NCI-H1694 treated with DMSO at 0.1 percent for 48 hours (cell line): Measurements from ENCODE around the gene HOXC6.

Experiments used
- DNase-seq: peaks from one replicate; lab custom pipeline; 2025; lab: John Stamatoyannopoulos, UW

Gene HOXC6

DNA sequence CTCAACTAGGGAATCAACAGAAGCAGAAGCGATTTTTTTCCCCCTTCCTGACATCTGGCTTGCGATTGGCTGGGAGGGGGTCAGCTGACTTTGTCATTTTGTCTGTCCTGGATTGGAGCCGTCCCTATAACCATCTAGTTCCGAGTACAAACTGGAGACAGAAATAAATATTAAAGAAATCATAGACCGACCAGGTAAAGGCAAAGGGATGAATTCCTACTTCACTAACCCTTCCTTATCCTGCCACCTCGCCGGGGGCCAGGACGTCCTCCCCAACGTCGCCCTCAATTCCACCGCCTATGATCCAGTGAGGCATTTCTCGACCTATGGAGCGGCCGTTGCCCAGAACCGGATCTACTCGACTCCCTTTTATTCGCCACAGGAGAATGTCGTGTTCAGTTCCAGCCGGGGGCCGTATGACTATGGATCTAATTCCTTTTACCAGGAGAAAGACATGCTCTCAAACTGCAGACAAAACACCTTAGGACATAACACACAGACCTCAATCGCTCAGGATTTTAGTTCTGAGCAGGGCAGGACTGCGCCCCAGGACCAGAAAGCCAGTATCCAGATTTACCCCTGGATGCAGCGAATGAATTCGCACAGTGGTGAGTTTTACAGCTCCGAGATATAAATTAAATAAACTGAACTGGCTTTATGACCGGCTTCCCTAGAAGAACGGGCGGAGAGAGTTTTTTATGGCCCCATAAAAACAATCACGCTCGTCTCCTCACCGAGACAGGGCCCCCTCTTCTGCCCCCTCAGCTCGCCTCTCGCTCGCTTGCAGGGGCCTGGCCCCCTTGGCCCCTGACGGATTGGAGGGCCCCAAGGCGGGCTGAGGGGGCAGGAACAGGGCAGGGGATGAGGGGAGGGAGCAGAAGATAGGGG lies at the start of gene HOXC6:
HOXC6 (plus strand) TSS at position 127 of the 888 bp plus-strand sequence; CDS start at position 209, 82 bp downstream.
- DNase-seq = no peak

DNA sequence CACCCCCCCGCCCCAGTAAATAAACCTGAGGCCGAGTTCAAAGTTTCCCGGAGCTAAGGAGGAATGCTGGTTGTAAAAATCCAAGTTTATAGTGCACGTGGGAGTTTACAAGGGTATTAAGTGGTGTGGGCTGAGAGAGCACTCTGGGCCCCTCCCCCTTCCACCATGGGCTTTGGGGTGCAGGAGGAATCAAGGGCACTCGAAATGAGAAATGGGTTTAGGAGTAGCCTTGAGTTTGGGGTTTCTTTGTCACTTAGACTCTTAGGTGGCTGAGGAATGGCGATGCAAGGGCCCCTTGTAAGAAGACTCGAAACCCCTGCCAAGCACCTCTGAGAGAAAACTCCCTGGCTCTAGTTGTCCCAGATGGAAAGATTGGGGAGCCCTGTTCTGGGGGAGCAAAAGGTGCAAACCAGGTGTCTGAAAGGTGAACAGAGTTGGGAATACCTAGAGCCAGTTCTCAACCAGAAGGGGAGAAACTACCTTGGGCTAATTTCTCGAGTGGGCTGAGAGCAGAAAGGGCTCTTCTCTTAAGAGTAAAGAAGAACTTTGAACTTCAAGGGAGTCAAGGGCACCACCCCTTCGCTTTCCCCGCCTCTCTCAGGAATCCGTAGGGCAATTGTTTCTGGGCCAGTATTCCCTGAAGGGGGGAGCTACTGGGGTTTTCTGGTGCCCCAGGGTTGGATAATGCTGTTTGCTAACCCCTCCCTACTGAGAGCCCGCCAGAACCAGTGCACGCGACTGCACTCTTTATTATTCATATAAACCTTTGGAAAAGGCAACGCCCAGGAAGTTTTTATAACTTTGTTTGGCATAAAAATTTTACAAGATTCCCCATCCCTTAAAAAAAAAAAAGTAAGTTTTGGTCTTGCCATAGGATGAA lies 49.5 kb upstream of the HOXC6 start:
- no peak for DNase-seq

DNA sequence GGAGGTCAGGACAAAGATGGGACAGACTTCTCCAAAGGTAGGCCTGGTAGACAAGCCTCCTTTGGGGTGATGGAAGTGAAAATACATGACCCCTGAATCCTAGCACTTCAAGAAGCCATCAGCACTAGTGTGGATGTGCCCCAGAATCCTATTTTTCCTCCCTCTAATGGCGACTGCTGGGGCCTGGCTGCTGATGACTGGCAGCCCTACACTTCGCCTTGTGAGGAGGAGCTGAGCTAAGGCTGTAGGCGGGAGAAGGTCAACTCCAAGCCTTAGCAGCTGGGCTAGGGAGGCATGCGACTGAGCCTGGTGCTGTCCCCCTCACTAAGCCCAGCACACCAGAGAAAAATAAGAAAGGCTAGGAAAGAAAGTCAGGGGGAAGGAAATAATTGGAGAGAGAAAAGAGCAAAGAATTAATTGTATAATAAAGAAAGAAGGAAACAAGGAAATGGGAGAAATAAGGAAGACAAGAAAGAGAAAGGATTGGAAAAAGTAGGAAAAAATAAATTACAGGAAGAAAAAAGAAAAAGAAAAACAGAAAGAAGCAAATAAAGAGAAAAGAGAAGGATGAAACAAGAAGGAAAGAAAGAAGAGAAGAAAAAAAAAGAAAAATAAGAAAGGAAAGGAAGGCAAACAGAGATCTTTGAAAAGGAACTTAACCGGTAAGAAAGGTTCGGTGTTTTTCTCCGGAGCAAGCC lies 48.0 kb upstream of the HOXC6 start:
- no peak for DNase-seq

DNA sequence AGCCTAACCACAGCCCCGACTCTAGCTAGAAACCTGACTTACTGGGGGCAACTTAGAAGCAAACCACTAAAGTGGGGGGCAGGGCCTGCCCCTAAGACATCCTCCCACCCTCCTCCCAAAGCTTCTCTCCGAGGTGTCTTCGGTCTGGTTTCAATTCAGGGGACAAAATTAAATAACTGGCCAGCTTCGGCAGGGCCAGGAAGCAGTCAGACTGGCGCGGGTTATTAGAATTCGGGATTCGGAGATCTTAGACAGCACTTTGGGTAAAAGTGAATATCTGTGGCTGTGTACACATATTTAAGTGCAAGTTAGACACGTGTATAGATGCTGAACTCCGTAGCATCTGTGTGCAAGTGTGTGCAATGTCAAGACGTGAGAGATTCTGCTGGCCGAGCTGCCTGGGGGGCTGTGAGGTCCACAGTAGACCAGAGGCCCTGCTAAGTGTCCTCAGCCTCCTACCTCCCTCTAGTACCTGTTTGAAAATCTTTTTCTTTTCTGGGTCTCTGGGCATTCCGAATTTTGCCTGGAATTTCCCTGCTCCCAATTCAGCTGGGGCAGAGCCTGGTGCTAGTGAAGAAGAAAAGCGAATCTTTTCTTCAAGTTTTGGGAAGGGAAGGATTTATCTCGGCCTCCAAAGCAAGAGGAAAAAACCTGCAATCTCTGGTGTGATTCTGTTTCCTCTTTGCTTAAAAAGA lies 47.3 kb upstream of the HOXC6 start:
- DNase-seq = no peak

DNA sequence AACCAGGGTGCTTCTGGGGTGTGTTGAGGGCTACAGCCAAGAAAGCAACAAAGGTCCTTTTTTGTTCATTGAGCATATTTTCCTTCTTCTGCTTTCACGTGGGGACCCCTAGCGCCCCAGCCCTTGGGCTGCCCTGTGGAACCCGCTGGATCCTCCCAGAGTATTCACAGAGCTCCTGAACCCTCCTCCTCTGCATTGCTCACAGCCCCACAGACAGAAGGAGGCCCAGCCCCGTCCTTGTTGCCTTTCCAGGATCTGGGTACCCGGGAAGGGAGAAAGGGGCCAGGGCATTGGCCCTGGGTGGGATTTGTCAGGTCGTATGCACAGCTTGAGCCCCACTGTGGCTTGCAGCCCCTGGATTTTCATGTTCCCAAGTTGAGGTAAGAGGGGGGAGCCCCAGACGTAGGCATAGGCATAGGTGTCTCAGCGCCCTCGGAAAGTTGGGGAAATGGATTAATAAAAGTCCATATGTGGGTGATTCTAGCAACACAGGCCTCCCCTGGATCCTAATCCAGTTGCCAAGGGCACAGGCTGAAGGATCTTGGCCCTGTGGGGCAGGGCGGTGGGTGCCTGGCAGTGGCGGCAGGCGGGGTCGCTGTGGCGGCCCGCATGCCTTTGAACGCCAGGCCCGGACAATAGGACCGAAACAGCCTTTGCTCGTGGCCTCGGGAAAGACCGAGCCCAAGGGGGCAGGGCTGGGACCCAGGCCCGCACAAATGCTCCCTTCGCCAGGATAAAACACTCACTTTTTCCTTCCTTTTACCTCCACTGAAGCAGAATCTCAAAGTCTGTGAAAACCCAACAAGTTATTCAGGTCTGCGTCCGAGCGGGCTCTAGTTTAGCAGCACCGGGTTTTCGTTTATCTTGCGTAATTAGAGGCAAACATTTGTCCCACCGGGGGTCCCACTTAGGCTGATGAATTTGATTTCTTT lies 46.3 kb upstream of the HOXC6 start:
- no peak for DNase-seq

DNA sequence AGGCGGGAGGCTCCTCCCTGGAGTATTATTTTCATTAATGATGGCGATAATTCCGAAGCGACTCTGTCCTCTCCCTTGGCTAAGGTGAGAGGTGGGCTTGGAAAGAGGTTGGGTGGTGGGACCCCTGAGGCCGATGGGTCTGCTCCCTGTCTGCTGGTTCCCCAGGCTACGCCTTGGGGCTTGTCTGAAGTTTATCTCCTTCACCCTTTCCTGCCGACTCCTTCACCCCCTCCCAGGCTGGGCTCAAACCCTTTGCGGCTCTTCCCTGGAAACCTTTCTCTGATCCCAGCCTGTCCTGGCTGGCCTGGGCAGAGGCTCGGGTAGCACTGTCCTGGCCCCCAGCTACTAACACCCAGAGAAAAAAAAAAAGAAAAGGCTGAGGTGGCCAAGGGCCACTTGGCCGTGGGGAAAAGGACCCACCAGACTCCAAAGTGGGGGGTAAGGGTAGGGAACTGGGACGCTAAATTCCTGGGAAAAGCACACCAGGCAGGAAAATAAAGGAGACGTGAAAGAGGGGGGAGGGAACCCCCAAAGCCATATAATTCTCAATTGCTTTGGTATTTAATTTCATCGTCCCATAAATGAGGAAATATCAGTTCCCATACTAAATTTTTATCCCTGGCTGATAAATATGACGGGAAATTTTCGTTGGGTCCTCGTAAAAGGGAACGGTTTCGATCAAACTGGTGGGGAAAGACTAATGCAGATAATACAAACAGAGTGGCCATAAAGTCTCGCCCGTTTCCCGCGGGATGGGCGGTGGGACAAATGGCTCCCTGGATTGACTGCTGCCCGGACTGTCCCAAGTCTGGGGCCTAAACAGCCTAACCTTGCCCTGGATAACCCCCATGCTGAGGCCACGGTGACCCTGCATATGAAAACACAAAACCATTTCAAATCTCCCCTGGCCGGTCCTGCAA lies 45.3 kb upstream of the HOXC6 start:
- no peak for DNase-seq

DNA sequence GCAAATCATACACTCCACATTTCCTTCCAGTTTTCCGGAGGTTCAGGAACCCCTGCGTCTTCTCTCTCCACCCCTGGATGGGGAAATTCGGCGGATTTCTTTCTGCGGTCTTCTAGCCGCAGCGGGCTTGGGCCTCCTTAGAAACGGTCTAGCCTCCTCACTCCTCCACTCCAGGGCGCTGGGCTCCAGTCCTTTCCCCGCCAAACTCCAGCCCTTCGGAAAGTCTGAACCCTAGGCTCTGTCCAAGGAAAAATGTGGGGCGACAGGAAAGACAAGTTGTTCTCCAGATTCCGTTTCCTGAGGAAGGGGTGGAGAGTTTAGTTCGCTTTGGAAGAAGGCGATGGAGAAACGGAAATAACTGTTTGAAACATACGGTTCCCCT lies 44.7 kb upstream of the HOXC6 start:
- DNase-seq = no peak

DNA sequence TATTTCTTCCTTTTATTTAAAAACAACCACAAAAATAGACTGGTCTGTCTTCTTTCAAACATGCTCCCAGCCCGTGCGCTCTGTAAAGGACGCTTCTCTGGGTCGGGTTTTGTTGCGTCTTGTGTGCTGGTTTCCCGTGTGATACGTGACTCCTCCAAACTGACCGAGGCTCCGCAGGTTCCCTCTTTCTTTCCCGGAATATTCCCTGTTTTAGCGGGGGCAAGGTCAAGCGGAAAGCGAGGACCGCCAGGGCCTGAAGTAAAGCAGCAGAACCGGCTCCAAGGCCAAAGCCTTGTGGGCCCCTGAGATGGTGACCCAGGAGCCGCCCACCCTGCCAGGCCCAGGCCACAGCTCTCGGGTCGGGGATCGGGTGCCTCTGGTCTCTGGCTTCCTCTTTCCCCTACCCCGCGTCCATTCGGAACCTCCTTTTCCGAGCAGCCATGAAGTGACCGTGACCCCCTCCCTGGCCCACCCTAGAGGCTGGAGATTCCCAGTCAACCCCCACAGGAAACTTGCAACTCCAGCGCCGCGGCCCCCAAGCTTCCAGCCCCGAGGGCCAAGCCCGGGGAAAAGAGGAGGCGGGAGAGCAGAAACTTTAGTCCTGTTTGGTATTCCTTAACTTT lies 44.2 kb upstream of the HOXC6 start:
- DNase-seq = no peak

DNA sequence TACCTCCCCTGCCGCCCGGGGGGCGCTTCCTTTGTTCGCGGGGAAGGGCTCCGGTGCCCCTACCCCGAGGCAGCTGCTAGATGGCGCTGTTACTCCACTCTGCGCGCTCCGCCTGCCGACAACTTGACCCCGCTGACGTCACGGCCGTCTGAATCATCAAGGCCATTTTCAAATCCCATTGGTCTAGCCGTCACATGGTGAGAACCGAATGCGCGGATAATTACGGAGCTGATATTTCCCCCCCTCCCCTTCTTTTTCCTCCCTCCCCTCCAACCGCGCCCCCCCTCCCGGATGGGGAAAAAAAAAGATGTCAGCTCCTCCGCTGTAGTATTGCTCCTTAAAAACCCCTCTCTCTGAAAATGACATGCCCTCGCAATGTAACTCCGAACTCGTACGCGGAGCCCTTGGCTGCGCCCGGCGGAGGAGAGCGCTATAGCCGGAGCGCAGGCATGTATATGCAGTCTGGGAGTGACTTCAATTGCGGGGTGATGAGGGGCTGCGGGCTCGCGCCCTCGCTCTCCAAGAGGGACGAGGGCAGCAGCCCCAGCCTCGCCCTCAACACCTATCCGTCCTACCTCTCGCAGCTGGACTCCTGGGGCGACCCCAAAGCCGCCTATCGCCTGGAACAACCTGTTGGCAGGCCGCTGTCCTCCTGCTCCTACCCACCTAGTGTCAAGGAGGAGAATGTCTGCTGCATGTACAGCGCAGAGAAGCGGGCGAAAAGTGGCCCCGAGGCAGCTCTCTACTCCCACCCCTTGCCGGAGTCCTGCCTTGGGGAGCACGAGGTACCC lies 43.1 kb upstream of the HOXC6 start, which contains the start of gene HOXC10:
HOXC10 (plus strand) TSS at position 246 of the 791 bp plus-strand sequence; CDS start at position 360, 114 bp downstream.
- peak; percentile 92 for DNase-seq

DNA sequence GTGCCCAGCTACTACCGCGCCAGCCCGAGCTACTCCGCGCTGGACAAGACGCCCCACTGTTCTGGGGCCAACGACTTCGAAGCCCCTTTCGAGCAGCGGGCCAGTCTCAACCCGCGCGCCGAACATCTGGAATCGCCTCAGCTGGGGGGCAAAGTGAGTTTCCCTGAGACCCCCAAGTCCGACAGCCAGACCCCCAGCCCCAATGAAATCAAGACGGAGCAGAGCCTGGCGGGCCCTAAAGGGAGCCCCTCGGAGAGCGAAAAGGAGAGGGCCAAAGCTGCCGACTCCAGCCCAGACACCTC lies 42.6 kb upstream of the HOXC6 start:
- DNase-seq = no peak

DNA sequence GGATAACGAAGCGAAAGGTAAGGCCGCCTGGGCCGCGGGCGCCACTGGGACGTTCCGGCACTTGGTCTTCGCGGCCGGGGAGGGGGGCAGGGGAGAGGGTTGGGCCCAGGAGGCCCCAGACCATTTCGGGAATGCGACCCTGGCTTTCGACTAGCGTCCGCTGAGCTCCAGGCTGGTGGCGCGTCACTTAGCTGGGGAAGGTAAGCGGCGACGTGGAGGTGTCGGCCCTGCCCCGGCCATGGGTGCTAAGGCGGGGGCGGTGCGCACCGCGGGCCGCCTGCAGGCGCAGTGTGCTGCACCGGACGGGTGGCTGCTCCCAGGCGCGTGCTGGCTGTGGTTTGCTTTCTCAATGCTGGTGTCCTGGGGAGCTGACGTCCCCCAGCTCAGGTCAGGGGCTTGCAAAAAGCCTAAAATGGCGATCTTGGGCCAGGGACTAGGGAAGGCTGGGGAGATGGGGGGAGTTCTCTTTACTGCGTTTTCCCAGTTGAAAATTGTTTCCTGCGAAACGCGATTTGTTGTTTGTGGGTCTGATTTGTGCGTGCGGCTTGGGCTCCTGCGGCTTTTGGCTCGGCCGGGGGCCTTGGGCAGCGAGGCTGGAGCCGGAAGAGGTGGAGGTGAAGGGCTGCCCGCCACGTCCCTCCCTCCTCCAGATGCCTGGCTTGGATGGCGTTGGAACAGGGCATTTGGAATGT lies 42.1 kb upstream of the HOXC6 start:
- no peak for DNase-seq

DNA sequence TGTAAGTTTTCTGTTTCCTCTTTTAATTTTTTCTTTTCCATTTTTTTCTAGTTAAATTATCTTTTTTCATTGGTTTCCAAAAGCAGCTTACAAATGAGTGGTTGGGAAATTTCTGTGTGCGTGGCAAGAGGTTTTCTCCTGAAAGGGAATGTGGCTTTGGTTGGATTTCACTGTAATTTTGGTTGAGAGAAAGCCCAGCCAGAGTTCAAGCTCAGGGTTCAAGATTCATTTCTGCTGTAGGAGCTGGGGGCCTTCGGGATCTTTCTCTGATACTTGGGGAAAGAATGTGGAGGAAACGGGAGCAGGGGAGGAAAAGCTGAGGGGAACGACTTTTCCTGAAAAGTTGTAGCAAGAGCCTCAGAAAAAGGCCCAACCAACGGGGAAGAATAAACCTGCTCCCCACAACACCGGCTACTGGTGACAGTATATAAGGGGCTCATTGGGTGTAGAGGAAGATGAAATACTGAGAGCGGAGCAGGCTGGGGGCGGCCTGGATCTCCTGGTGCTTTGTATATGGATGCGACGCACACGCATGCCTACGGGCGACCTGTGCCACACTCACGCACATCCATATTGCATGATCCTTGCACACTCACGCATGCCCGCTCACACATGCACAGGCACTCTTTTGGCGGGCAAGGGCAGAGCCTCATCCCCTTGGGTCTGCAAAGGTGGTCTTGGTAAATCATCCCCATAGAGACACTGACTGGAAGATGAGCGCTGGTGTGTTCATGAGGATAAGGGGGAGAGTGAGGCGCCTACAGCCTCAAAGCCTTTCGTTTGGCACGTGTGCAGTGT lies 41.4 kb upstream of the HOXC6 start:
- DNase-seq = no peak

DNA sequence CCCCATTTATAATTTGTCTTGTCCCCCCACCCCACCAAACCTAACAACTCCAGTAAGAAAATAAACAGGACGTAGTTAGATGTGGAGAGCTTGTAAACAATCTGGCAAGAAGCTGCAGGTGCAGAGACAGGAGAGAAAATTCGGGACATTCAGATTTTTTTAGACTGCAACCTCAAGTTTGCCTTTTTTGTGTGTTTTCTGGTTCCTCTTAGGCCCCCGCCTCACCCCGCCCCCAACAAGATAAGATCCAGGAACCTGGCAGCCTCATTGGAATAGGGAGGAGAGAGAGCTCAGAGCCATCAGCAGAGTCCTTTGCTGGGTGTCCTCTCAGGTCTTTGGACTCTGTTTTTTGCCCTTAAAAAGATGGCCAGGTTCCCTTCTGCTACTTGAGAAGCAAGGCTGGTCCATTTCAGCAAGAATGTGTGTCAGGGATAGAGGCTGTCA lies 40.4 kb upstream of the HOXC6 start:
- no peak for DNase-seq

DNA sequence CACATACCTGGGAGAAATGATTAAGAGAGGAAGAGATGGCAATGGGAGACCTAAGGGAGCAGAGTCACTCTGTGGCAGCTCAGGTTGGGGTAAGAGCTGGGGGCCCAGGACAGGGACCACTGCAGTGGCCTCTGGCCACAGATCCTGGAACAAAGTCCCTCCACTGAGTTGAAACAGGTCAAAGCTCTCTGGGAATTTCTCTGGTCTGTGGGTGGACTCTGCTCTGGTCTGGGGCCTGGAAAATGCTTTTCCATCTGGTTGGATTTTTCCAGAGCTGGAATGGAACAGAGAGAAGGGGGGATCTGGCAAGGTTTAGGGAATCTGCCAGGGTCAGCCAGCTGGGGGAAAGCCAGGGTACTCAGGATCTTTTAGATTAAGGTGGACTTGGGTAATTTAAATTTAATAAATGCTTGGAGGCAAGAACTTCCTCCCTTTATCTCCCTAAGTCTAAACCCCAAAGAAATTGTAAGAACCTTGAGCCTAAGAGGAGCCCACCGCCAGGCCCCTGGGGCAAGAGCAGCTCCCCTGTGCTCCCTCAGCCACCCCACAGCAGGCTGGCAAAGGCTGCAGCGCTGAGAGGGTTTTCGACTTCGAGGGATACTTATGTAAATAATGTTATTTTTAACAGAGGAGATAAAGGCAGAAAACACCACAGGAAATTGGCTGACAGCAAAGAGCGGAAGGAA lies 39.6 kb upstream of the HOXC6 start:
- no peak for DNase-seq

DNA sequence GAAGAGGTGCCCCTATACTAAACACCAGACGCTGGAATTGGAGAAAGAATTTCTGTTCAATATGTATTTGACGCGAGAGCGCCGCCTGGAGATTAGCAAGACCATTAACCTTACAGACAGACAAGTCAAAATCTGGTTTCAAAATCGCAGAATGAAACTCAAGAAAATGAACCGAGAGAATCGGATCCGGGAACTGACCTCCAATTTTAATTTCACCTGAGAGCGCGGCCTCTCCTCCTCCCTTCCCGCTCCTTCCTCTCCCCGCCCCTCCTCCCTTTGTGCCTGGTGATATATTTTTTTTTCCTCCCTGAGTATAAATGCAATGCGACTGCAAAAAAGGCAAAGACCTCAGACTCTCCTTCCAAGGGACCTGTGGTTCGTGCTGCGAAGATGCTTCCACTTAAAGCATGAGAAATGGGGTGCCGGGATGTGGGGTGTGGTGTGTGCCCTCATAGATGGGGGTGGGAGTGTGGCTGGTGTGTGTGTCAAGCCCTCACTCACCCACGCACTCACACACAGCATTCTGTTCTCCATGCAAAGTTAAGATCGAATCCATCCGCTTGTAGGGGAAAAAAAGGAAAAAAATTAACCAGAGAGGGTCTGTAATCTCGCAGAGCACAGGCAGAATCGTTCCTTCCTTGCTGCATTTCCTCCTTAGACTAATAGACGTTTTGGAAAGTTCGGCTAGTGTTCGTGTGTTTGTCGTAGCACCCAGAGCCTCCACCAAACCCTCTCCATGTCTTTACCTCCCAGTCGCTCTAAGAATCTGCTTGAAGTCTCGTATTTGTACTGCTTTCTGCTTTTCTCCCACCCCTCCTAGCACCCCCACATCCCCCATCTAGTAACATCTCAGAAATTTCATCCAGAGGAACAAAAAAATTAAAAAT lies 38.8 kb upstream of the HOXC6 start:
- DNase-seq = peak; percentile 49
